Calu3 (cell line): Measurements from ENCODE around the gene SLC25A27. TPM values are rescaled to one million over a fixed set of nuclear protein-coding genes. Genes with fewer than 3 reads are reported as not detected.

Experiments
- BruUV-seq: library from RNA; stranded (reverse); fragments of 400-500 nt; replicated peaks from 2 replicates; lab custom pipeline; 2021; lab: Mats Ljungman, UMichigan
- CTCF ChIA-PET: fragments of 300-600 bp; sonication (Branson Sonifier 250); formaldehyde crosslinking; loops from one replicate; lab custom pipeline; 2022; ENCODE audit warnings: antibody characterized with exemption; lab: Charles Lee
- DNase-seq: peaks from one replicate; pipeline ENCODE4 v3.0.0; 2022
- H3K27ac Mint-ChIP-seq: one replicate; pipeline ENCODE4 v1.8.0; 2022; ENCODE audit warnings: mixed read lengths; ENCODE audit not compliant: unreplicated experiment
- H3K27me3 Mint-ChIP-seq: one replicate; pipeline ENCODE4 v1.8.0; 2022; ENCODE audit warnings: mixed read lengths; ENCODE audit not compliant: unreplicated experiment
- H3K36me3 Mint-ChIP-seq: one replicate; pipeline ENCODE4 v1.8.0; 2022; ENCODE audit warnings: mild to moderate bottlenecking, moderate library complexity, mixed read lengths; ENCODE audit not compliant: insufficient read depth, unreplicated experiment
- H3K4me1 Mint-ChIP-seq: one replicate; pipeline ENCODE4 v1.8.0; 2022; ENCODE audit warnings: mild to moderate bottlenecking, low read depth, mixed read lengths; ENCODE audit not compliant: unreplicated experiment
- H3K4me3 Mint-ChIP-seq: one replicate; pipeline ENCODE4 v1.8.0; 2022; ENCODE audit warnings: mild to moderate bottlenecking, low read depth, moderate library complexity, mixed read lengths; ENCODE audit not compliant: unreplicated experiment
- H3K9me3 Mint-ChIP-seq: one replicate; pipeline ENCODE4 v1.8.0; 2022; ENCODE audit warnings: low read depth, mixed read lengths; ENCODE audit not compliant: unreplicated experiment
- CTCF ChIP-seq: fragments of 200-600 bp; IDR thresholded peaks from one replicate; pipeline ENCODE4 v1.8.0; 2022; ENCODE audit warnings: antibody characterized with exemption; ENCODE audit not compliant: unreplicated experiment
- intact Hi-C: fragments of 100-400 bp; cut with micrococcal nuclease; formaldehyde crosslinking; loops from one replicate; pipeline ENCODE4 v1.10.0; 2022; ENCODE audit not compliant: unreplicated experiment
- total RNA-seq: library from RNA; stranded (reverse); gene quantifications from 2 replicates; pipeline ENCODE4 v1.2.3, GENCODE V29; 2022

The SLC25A27 gene
- total RNA-seq, 1 experiment from 2014 or later, result 8.8 TPM

- Mint-ChIP-seq H3K4me3 (no peak overlapping the region), H3K9me3 (no peaks in the 10 kb centered on the region), H3K4me1 (no peaks in the 10 kb centered on the region), H3K27ac (no peak overlapping the region), H3K27me3 (no peaks in the 10 kb centered on the region), H3K36me3 (no peaks in the 10 kb centered on the region)
- BruUV-seq, result no TSS peak
- intact Hi-C loops, result loop anchor here (1.0 to 10.0 kb wide), 4 partner anchors 135 to 540 kb away; partner anchors contain the start of gene RCAN2
- CTCF ChIA-PET, result no interaction called here
- TF ChIP-seq CTCF, result no peak
- no peak for DNase-seq
Measured at GRCh38 chr6:46626976-46627375, 25.8 kb upstream of the SLC25A27 start.

DNA sequence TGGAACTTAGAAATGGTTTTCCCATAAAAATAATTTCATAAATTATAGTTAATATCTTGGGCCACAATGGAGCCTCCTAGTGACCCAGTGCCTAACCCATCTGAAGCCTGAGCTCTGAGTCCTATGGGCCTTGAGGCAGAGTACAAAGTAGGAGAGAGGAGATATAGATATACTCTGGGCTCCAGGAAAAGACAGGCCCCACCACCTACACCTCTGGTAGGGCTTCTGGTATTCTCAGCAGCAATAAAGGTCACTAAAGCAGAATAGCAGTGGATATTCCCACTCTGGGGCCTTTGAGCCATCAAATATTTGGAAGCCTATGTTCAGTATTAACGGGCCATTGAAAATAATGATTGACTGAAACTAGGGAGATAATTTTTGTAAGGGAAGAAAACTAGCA lies 24.3 kb upstream of the SLC25A27 start:
- Mint-ChIP-seq H3K4me1 (no peaks in the 10 kb centered on the region), H3K4me3 (no peak overlapping the region), H3K27ac (no peak overlapping the region), H3K9me3 (no peaks in the 10 kb centered on the region), H3K27me3 (no peaks in the 10 kb centered on the region), H3K36me3 (no peaks in the 10 kb centered on the region)
- intact Hi-C loops, result loop anchor here (5.0 to 10.0 kb wide), 3 partner anchors 136 to 541 kb away; partner anchors contain the start of gene RCAN2
- TF ChIP-seq CTCF, result no peak
- no TSS peak for BruUV-seq
- CTCF ChIA-PET, result no interaction called here
- DNase-seq, result no peak

GRCh38 chr6:46628976-46629375 lies 23.8 kb upstream of the SLC25A27 start:
- H3K27me3 Mint-ChIP-seq, result no peaks in the 10 kb centered on the region
- H3K4me3 Mint-ChIP-seq, result no peak overlapping the region
- BruUV-seq, result no TSS peak
- CTCF ChIA-PET, result no interaction called here
- H3K36me3 Mint-ChIP-seq, result no peaks in the 10 kb centered on the region
- TF ChIP-seq CTCF, result no peak
- intact Hi-C loops, result loop anchor here (5.0 to 10.0 kb wide), 3 partner anchors 137 to 542 kb away; partner anchors contain the start of gene RCAN2
- DNase-seq, result no peak
- no peaks in the 10 kb centered on the region for H3K9me3 Mint-ChIP-seq
- no peaks in the 10 kb centered on the region for H3K4me1 Mint-ChIP-seq
- H3K27ac Mint-ChIP-seq, result no peak overlapping the region

GRCh38 chr6:46629691-46630090 lies 23.1 kb upstream of the SLC25A27 start:
- Mint-ChIP-seq H3K36me3 (no peaks in the 10 kb centered on the region), H3K27ac (no peak overlapping the region), H3K27me3 (no peaks in the 10 kb centered on the region), H3K4me3 (no peak overlapping the region), H3K4me1 (no peaks in the 10 kb centered on the region), H3K9me3 (no peaks in the 10 kb centered on the region)
- no TSS peak for BruUV-seq
- intact Hi-C loops, result loop anchor here (5.0 to 10.0 kb wide), 3 partner anchors 137 to 542 kb away; partner anchors contain the start of gene RCAN2
- CTCF ChIA-PET, result no interaction called here
- TF ChIP-seq CTCF, result no peak
- no peak for DNase-seq
